HG02938 (cell line): Measurements from ENCODE around the gene TLNRD1.

Source experiments
- ATAC-seq: cut with Tn5 transposase; IDR thresholded peaks from one replicate; pipeline ENCODE4 v1.9.1; 2021; ENCODE audit warnings: mild to moderate bottlenecking, moderate library complexity; ENCODE audit not compliant: unreplicated experiment

TLNRD1 gene

GRCh38 chr15:81001152-81002008 is 657 bp downstream of the TLNRD1 start:
- peak; percentile 37 for ATAC-seq

GRCh38 chr15:81002009-81002330 is 1.2 kb downstream of the TLNRD1 start:
- ATAC-seq: no peak

- no peak for ATAC-seq
These were observed 1.8 kb downstream of the TLNRD1 start for GRCh38 chr15:81002331-81003096.

GRCh38 chr15:81003097-81003350 is 2.3 kb downstream of the TLNRD1 start:
- ATAC-seq: no peak

- ATAC-seq: no peak
These were observed 5.4 kb downstream of the TLNRD1 start for GRCh38 chr15:81006124-81006523.

GRCh38 chr15:81007428-81008064 is 6.8 kb downstream of the TLNRD1 start:
- no peak for ATAC-seq

GRCh38 chr15:81008312-81008711 is 7.6 kb downstream of the TLNRD1 start:
- ATAC-seq: no peak

- ATAC-seq: no peak
These were observed 9.4 kb downstream of the TLNRD1 start for GRCh38 chr15:81010086-81010485.

GRCh38 chr15:81011593-81011992 is 10.9 kb downstream of the TLNRD1 start:
- no peak for ATAC-seq

- no peak for ATAC-seq
These were observed 11.9 kb downstream of the TLNRD1 start for GRCh38 chr15:81012588-81012987.

- no peak for ATAC-seq
These were observed 12.7 kb downstream of the TLNRD1 start for GRCh38 chr15:81013396-81013929.

GRCh38 chr15:81014446-81015093 is 13.8 kb downstream of the TLNRD1 start:
- ATAC-seq: no peak

GRCh38 chr15:81015621-81016488 is 15.1 kb downstream of the TLNRD1 start:
- ATAC-seq: no peak

GRCh38 chr15:81016489-81017068 is 15.9 kb downstream of the TLNRD1 start:
- ATAC-seq: no peak

- ATAC-seq: no peak
These were observed 17.5 kb downstream of the TLNRD1 start for GRCh38 chr15:81018197-81018596.

- ATAC-seq: no peak
These were observed 20.6 kb downstream of the TLNRD1 start for GRCh38 chr15:81021321-81021720.

GRCh38 chr15:81023483-81024264 is 23.0 kb downstream of the TLNRD1 start:
- ATAC-seq: peak; percentile 95

GRCh38 chr15:81024265-81024872 is 23.6 kb downstream of the TLNRD1 start:
- ATAC-seq: no peak

- no peak for ATAC-seq
These were observed 24.2 kb downstream of the TLNRD1 start for GRCh38 chr15:81024936-81025335.
